ENCODE results near the gene CDH10.
A peak's percentile ranks its signal among the peaks of the same experiment; 100 is the strongest.

CDH10 gene

GRCh38 chr5:24645483-24645882, 705 bp upstream of the CDH10 start:
- H3K4me3 ChIP-seq (ENCODE audit: low read length): no peak overlapping the region

GRCh38 chr5:24643880-24644279, 898 bp downstream of the CDH10 start:
- TF ChIP-seq CTCF (conservative IDR thresholded peaks at IDR 0.05; ENCODE audit: low read length): no peak
- peak overlapping the region; percentile 31 for H3K4me3 ChIP-seq (ENCODE audit: low read length)
- no peak for DNase-seq (ENCODE audit: low read depth)

More at GRCh38 chr5:24645483-24645882, 705 bp upstream of the CDH10 start:
- no peak for DNase-seq (ENCODE audit: low read depth)
- no peak for TF ChIP-seq CTCF (conservative IDR thresholded peaks at IDR 0.05; ENCODE audit: low read length)

- no peak overlapping the region for H3K4me3 ChIP-seq (ENCODE audit: low read length)
- no peak for DNase-seq (ENCODE audit: low read depth)
- no peak for TF ChIP-seq CTCF (conservative IDR thresholded peaks at IDR 0.05; ENCODE audit: low read length)
These were observed 1.6 kb downstream of the CDH10 start for GRCh38 chr5:24643156-24643555.

- peak; percentile 31 for DNase-seq (ENCODE audit: low read depth)
- no peak overlapping the region for H3K4me3 ChIP-seq (ENCODE audit: low read length)
- TF ChIP-seq CTCF (conservative IDR thresholded peaks at IDR 0.05; ENCODE audit: low read length): peak; percentile 68
These were observed 2.8 kb downstream of the CDH10 start for GRCh38 chr5:24642022-24642421.

- H3K4me3 ChIP-seq (ENCODE audit: low read length): no peak overlapping the region
- no peak for DNase-seq (ENCODE audit: low read depth)
- TF ChIP-seq CTCF (conservative IDR thresholded peaks at IDR 0.05; ENCODE audit: low read length): no peak
These were observed 9.6 kb downstream of the CDH10 start for GRCh38 chr5:24635209-24635608.

- DNase-seq (ENCODE audit: low read depth): peak; percentile 42
- TF ChIP-seq CTCF (conservative IDR thresholded peaks at IDR 0.05; ENCODE audit: low read length): peak; percentile 71
- no peak overlapping the region for H3K4me3 ChIP-seq (ENCODE audit: low read length)
These were observed 11.0 kb downstream of the CDH10 start for GRCh38 chr5:24633715-24634325.

- DNase-seq (ENCODE audit: low read depth): no peak
- no peak for TF ChIP-seq CTCF (conservative IDR thresholded peaks at IDR 0.05; ENCODE audit: low read length)
- H3K4me3 ChIP-seq (ENCODE audit: low read length): no peak overlapping the region
These were observed 12.4 kb downstream of the CDH10 start for GRCh38 chr5:24632353-24632752.
